ENCODE results near the gene OBSCN.

OBSCN gene

DNA sequence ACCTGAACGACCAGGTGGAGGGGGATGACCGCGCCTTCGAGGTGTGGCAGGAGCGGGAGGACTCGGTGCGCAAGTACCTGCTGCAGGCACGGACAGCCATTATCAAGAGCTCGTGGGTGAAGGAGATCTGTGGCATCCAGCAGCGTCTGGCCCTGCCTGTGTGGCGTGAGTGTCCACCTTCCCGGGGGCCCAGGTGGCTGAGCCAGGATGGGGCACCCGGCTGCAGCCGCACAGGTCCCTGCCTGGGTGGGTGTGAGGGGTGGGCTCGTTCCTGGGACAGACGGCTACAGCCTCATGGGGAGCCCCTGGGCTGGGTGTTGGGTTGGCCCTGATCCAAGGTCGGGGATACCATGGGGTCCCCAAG, 133.6 kb downstream of the OBSCN start:
- DNase-seq (ENCODE audit: low spot score) = no peak

- DNase-seq (ENCODE audit: low spot score) = no peak
Observed at GRCh38 chr1:228341814-228342626, 134.2 kb downstream of the OBSCN start.

GRCh38 chr1:228342627-228343190, 134.9 kb downstream of the OBSCN start:
- DNase-seq (ENCODE audit: low spot score) = no peak

GRCh38 chr1:228343191-228343661, 135.4 kb downstream of the OBSCN start:
- no peak for DNase-seq (ENCODE audit: low spot score)

DNA sequence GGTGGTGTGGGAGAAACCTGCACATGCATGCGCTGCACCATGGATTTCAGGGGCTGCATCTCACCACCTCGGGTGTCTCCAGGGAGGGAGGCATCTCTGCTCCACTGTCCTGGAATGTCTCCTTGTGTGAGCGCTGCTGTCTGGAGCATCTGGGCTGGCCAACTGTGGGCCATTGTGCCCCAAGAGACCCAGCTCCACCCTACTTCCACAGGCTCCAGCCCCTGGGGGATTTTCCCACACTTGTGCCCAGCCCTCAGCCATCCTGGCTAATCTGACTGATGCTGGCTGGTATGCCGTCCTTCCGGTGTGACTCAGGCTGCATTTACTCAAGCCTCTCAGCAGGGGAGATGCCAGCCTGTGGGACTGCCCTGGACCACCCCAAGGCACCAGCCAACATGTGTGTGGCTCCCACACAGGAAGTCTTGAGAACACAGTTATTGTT, 136.8 kb downstream of the OBSCN start:
- no peak for DNase-seq (ENCODE audit: low spot score)

DNA sequence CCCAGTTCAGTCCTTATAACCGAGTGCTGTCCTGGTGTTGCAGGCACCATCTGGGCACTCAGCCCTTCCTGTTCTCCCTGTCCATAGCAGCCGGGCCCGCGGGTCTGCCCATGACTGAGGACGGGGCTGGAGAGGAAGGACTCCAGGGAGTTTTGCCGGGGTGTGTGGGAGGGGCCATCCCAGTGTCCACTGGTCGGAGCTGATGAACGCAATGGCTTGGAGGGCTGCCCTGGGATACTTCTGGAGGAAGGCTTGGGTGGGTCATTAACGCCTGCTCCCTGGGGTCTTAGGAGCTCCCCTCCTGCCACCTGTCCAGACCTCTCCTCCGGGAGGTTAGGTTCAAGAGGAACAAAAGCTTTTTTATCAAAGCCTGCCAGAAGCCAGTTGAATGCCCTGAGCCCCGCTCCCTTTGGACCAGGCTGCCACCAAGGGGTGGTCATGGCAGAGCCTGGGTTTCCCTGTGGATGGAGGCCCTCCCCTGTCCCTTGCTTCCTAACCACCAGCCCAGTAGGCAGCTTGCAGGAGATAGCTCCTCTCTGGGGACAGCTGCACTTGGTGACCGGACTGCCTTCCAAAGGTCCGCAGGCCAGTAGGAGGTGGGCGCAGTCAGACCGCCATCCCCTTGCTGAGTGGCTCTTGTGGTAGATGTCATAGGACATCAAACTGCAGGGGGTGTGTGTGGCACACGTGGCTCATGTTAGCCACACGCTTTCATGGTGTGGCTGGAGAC, 137.5 kb downstream of the OBSCN start:
- no peak for DNase-seq (ENCODE audit: low spot score)

DNA sequence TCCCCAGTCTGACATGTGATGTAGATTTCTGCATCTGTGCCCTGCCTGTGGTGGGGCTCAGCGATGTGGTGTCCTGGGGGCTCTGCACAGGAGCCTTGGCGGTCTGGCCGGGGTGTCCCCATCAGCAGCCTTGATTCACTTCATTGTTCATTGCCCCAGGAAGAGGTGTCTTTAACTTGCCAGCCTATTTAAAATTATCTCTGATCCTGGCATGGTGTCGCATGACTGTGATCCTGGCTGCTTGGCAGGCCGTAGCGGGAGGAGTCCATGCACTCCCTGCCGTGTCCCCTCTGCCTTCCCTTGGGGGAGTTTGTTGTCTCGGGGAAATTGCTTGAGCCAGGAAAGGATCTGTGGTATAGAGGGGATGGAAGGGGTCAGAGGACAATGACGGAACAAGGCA, 138.9 kb downstream of the OBSCN start:
- DNase-seq (ENCODE audit: low spot score) = no peak

- no peak for DNase-seq (ENCODE audit: low spot score)
Observed at GRCh38 chr1:228347181-228347580, 139.3 kb downstream of the OBSCN start.

- DNase-seq (ENCODE audit: low spot score) = no peak
Observed at GRCh38 chr1:228348708-228349467, 141.0 kb downstream of the OBSCN start.

DNA sequence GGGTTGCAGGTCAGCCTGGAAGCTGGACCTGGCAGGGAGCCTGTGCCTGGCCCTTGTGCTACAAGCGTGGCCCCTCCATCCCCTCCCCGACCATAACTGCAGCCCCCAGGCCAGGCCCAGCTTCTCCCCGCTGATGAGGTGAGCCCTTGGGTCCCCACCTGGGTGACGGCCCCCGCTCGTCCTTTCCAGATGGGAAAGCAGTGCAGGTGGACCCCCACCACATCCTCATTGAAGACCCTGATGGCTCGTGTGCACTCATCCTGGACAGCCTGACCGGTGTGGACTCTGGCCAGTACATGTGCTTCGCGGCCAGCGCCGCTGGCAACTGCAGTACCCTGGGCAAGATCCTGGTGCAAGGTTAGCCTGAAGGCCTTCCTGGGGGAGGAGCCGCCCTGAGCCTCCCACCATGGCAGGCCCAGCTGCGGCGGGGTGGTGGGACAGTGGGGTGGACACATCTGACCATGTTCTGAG, 141.9 kb downstream of the OBSCN start:
- no peak for DNase-seq (ENCODE audit: low spot score)

GRCh38 chr1:228350179-228350742, 142.4 kb downstream of the OBSCN start:
- DNase-seq (ENCODE audit: low spot score) = no peak

GRCh38 chr1:228350831-228351781, 143.3 kb downstream of the OBSCN start:
- DNase-seq (ENCODE audit: low spot score) = no peak

DNA sequence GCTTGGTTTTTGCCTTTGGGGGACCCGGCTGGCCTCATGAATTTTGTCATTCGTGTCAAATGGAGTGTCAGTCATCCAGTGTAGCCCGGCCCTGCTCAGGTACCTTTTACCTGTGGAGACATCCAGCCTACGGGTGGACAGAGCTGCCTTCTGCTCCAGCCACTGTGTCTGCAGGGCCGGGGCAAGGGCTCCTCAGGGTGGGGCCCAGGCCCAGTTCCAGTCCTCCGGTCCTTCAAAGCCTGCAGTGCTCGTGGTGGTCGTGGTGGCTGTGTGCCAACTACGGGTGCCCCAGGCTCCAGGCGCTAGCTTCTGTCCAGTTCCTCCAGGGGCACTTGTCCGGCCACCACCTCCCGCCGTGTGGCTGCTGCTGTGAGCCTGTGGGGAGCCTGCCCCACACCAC, 144.0 kb downstream of the OBSCN start:
- DNase-seq (ENCODE audit: low spot score) = no peak

DNA sequence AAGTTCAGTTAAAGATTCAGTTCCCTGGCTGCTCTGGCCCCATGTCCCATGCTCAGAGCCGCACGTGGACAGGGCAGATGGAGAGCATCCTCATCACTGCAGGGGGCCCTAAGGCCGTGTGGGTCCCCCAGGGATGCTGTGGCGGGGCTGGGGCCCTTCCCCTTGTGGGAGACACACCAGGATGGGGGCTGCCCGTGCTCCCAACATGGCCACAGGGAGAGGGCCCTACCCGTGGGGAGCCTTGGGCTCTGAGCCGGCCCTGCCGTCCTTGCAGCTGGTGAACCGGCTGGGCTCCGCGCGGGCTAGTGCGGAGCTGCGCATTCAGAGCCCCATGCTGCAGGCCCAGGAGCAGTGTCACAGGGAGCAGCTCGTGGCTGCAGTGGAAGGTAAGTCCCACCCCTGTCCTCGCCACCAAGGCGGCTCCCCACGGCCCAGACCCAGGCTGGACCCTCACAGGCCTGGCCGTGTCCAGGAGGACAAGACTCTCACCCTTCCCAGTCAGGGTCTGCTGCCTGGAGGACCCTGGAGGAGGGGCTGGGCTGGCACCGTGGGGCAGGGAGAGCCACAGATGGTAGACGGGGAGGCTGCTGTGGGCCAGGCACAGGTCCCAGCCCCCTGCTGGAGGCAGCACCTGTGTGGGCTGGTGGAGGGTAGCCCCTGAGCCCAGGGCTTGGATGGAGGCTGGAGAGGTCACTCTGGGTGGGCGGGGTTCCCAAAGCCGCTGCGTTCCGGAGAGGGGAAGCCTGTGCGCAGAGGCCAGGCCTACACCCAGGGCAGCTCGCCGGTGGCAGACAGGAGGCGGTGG, 145.0 kb downstream of the OBSCN start:
- no peak for DNase-seq (ENCODE audit: low spot score)

DNA sequence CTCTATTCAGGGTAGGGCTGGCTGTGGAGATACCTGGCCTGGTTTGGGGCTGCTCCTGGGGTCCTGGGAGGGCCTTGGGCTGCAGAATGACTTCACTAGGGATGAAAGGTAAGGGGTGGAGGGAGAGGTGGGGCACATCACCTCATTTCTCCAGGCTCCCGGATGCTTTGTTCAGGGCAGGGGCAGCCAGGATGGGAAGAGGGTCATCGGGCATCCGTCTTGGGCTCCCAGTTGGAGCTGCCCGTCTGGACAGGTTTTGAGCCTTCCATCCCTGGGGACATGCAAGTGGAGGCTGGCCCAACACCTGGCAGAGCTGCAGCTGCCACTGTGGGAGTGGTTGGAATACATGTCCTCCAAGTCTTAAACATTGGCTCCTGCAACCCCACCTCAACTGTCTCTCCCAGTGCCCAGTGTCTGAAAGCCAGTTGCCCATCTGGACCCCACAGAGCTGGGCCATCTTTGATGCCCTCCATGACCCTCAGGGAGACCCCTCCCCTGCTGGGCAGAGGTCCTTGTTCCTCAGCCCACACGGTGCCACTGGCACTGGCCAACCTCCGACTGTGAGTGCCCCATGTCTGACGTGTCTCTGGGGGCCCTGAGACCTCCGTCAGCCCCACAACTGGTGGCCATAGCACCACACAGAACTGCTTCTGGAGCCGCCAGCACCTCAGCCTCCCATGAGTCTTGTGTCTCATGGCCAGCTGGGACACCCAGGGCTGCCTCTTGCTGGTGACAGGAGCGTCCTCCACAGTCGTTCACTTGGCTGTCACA, 145.9 kb downstream of the OBSCN start:
- DNase-seq (ENCODE audit: low spot score) = no peak

- DNase-seq (ENCODE audit: low spot score) = no peak
Observed at GRCh38 chr1:228354390-228355320, 146.8 kb downstream of the OBSCN start.

DNA sequence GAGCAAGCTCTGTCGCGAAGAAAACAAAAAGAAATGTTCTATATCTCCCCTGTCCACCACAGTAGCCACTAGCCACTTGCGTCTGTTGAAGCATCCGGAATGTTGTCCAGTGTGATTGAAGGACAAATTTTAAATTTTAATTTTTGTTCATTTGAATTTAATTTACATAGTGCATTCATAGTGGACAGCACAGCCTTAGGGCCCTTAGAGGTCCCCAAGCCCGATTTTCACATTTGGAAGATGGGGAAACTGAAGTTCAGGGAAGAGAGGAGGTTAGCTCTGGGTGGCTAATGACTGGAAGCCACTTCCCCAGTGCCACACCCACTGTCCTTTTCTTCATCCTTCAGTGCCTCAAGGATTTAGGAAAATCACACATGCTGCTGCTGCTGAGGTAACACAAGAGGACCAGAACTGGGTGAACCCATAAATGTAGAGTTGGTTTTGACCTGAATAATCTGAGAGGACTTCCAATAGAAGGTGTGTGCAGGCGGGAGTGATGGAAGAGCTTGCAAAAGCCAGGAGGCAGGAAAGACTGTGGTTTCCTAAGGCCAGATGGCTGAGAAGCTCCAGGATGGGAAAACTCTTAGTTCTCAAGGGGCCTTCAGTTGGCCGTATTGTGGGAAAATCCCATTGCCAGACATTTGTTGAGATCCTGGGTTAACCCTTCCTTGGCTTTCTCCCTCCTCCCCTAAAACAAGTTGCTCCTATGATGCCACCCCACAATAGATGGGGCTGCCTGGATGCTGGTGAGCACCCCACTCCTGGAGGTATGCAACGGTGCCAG, 149.2 kb downstream of the OBSCN start:
- no peak for DNase-seq (ENCODE audit: low spot score)
